Measurements from ENCODE around the gene ESYT2.

DNA sequence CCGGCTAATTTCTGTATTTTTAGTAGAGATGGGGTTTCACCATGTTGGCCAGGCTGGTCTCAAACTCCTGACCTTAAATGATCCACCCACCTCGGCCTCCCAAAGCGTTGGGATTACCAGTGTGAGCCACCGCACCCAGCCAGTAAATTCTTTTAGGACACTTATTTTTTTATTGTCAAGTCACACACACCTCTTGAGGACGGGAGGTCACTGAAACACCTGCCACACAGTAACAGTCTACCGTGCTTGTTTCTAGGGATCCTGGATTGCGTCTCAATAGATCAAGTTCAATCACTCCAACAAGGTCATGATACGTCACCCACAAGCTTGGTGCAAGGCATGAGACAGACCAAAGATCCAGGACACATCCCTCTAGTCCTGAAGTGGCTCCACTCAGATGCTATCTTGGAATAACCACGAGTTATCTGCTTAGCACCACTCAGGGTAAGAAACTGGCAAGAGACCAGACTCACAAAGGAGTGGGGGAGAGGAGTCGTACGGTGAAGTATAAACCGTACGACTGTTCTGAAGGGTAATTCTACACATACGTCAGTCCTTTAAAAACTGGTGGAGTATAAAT lies 65.8 kb downstream of the ESYT2 start:
- TF ChIP-seq POLR2A (IDR thresholded peaks at IDR 0.05; ENCODE audit: low read depth, low read length) (no peak), TAF1 (IDR thresholded peaks at IDR 0.05; ENCODE audit: borderline replicate concordance, low read depth, low read length) (no peak)
